Measurements from ENCODE around the gene HMGXB3. TPM values are rescaled to one million over a fixed set of nuclear protein-coding genes. Genes with fewer than 3 reads are reported as not detected.

HMGXB3 gene
- polyA plus RNA-seq, 3 donors = 31.4 to 34.0 (median 33.1) TPM

DNA sequence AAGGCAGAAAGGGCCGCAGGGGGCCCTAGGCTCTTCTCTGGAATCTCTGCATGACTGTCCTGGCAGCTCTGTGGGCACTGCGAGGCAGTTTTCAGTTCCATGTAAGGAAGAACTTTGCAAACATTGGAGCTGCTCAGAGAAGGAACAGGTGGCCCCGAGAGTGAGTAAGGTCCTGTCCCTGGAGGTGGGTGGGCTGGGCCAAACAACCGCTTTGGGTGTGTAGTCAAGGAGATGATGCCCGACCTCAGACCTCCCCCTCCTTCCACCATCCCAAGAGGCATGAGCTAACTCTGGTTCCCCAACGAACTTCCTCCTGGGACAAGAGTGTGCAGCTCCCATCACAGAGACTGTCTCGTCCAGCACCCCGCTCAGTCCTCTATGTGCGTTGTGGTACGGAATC is 65.3 kb downstream of the HMGXB3 start:
- no peak for DNase-seq (ENCODE audit: low read depth in 3 of 3, low spot score in 2 of 3)

DNA sequence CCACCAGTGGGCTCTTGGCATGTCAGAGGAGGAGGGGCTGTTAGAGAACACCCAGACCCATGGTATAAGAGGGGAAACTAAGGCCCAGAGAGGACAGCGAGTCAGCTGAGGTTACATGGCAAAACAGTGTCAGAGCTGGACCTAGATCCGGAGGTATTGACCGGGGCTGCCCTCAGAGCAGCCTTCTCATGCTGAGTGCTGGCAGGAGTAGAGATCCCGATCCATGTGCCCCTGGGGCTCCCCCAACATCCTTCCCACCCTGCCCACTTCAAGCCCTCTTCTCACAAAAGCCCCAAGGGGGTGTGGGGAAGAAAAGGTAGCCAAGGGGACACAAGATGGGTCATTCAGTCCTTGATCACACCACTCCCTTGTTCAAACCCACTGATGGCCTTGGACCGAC is 65.9 kb downstream of the HMGXB3 start:
- DNase-seq (ENCODE audit: low read depth in 3 of 3, low spot score in 2 of 3) = no peak

DNA sequence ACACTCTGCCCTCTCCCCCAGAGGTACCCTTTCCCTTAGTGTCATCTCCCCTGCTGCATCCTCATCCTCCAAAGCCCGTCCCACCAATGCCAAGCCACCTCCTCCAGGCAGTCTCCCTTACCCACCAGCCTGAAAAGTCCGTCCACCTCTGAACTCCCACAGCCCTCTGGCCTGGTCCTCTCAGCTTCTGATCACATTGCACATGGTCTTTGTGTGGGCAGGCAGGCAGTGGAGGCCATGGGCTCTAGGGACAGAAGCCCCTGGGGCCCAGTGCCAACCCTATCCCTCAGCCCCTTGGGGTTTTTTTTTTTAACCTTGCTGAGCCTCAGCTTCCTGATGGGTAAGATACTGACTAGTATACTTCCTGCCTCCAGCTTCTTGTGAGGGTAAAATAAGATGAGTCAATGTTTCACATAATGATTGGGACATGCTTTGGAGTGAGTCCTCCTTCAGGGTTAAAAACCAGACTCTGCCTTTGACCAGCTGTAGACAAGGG is 66.4 kb downstream of the HMGXB3 start:
- DNase-seq (ENCODE audit: low read depth in 3 of 3, low spot score in 2 of 3) = no peak

DNA sequence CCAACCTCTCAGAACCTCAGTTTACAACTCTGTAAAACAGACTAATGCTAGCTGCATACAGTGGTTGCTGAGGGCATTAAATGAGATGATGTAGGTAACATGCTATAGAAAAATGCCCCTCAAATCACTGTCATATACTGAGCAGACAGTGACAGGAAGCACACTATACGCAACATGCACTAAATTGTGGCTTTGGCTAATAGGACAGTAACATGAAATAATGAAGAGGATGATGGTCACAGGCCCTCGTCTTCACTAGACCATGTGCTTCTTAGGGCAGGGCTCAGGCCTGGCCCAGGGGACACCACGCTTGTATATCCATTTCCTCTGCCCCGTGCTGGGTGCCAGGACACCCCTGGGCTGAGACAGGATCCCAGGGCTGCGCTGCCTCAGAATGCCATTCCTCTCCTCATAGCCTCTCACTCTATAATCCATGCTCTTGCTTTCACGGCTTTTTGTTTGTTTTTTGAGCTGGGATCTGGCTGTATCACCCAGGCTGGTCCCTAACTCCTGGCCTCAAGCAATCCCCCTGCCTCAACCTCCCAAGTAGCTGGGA is 66.9 kb downstream of the HMGXB3 start:
- DNase-seq (ENCODE audit: low read depth in 3 of 3, low spot score in 2 of 3) = no peak

DNA sequence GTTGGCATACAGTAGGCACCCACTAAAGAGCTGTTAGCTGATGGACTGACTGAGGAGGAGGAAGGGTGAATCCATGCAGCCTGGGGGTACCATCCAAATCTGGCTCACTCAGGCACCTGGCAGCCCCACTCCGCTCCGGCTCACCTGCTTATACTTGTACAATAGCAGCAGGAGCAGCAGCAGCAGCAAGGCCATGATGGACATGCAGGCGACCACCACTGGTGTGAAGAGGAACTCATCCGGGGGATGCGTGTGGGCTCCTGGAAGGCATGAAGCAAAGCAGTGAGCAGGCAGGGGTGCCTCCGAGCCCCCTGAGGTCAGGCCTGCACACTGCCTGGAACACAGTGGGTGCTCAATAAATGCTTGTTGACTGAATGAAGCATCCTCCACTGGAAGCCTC is 67.5 kb downstream of the HMGXB3 start:
- no peak for DNase-seq (ENCODE audit: low read depth in 3 of 3, low spot score in 2 of 3)

DNA sequence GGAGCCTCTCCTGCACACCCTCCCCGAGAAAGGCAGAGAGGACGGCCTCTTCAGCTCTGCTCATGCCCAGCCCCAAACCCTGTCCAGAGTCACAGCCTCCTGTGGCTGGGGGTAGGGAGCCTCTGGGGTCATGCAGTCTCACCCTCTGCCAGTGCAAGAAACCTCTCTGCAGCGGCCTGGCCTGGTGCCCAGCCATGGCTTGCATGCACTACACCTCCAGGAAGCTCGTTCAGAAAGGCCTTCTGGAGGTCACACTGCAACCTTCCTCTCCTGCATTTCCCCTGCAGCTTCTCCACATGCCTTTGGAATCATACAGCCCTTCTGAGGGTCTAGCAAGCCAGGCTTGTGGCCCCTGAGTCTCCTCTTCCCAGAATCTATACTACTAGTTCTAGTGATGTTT is 67.9 kb downstream of the HMGXB3 start:
- DNase-seq (ENCODE audit: low read depth in 3 of 3, low spot score in 2 of 3) = no peak

DNA sequence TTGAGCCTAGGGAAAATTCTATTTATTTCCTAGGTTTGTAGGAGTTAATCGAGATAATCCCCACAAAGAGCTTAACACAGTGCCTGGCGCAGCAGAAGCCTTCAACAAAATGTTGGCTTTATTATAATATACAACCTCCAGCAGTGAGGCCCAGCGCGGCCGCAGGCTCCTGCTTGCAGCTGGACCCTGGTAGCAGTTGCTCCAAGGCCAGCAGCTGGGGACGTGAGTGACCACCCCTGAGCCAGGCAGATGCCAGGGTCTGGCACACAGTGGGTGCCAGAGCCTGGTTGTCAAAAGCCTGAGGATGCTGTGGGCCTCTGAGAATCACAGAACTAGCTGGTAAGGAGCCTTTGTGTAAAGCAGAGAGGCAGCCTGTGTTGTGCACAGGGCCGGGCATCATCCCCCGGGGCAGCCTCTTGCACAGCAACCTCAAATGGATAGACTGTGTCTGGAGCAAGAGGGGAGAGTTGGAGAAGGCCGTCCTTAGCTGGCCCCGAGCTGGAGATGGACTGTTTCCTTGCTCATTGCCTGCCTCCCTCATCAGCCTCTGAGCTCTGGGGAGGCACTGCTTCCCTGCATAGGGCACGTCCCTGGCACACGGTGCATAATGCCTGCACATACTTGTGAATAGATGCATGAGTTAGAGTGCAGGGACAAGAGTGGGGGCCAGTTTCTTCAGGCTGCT is 68.6 kb downstream of the HMGXB3 start:
- DNase-seq (ENCODE audit: low read depth in 3 of 3, low spot score in 2 of 3) = no peak

DNA sequence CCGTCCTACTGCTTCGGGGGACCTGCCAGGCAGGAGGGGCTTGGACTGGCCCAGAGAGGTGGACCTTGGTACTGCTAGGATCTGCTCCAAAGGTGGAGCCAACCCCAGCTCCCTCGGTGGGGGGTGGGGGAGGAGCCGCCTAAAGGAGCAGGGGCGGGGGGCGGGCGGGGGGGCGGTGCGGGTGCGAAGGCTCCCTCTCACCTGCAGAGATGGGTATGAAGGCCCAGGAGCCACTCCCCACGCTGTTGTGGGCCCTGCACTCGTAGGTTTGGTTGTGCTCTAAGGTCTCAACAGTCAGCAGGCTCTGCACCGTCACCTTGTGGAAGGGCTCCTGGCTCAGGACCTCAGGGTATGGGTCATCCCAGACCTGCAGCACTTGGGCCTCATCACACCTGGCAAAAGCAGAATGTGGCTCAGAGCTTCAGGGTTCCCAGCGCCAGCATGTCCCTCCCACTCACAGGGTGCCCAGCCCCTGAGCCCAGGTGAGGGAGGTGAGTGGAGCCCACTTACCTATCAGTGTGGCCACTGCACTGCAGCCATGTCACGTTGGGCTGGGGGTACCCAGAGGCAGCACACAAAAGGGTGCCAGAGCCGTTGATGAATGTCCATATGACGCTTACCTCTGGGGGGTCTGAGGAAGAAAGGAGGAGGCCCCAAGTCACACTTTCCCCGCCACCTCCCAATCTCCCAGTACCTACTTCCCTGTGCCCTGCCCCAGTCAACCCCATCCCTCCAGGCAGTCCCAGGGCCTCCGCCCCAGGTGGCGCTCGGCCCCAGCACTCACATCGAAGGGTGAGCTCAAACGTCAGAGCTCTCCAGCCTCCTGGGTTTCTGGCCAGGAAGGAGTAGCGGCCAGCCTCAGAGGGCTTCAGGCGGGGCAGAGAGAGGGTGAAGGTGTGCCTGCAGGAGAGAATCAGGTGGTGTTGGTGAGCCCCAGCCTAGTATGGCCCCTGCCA is 69.4 kb downstream of the HMGXB3 start:
- DNase-seq (ENCODE audit: low read depth in 3 of 3, low spot score in 2 of 3) = no peak

DNA sequence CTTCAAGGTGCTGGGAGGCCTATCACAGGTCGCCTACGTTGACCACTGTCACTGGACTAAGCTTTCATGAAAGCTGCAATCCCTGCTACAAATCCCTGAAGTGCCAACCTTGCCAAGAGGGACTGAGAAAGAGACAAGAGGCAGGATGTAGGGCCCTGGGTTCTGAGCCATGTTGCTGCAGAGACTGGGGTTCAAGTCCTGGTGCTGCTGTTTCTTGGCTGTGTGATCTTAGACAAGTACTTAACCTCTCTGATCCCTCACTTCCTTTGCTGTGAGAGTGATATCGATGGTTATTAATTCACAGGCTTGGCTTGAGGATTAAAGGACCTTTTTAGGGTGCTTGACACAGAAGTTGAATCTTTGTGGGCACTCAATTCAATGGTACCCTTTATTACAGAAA is 70.3 kb downstream of the HMGXB3 start:
- no peak for DNase-seq (ENCODE audit: low read depth in 3 of 3, low spot score in 2 of 3)

DNA sequence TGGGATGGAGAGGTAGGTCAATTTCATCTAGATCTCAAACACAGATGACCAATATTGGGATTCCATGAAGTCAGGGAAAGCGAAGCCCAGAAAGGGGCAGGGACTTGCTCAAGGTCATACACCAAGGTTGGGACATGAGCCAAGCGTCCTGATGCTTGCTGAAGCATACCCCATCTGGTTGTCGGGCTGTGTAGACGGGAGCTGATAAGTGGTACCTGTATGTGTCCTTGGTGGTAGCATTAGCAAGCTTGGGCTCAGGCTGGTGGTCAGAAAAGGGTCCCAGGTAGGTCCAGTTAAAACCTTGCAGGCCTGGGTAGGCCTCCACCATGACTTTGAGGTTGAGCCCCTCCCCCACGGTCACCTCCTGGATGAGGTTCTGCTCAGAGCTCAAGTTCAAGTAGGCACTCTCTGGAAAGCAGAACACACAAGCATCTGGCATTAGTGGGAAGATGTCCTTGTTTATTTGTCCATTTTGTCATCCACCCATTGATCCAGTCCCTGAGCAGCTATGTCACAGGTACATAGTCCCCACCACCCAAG is 72.6 kb downstream of the HMGXB3 start:
- no peak for DNase-seq (ENCODE audit: low read depth in 3 of 3, low spot score in 2 of 3)

DNA sequence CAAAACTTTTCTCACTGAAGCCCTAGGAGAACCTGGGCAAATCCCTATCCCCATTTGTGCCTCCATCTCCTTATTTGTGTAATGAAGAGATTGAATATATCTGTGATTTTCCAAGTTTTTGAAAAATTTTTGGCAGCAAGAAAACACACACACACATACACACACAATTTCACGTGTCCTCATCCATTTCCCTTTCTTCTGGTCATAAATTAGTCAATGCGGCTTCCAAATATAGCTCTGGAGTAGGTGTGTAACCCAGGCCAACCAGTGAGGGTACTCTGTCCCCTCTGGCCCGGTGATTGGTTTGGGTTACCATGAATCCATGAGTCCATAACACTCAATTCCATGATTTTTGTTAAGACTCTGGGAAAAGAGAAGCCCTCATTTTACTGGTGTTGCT is 73.1 kb downstream of the HMGXB3 start:
- DNase-seq (ENCODE audit: low read depth in 3 of 3, low spot score in 2 of 3) = no peak

DNA sequence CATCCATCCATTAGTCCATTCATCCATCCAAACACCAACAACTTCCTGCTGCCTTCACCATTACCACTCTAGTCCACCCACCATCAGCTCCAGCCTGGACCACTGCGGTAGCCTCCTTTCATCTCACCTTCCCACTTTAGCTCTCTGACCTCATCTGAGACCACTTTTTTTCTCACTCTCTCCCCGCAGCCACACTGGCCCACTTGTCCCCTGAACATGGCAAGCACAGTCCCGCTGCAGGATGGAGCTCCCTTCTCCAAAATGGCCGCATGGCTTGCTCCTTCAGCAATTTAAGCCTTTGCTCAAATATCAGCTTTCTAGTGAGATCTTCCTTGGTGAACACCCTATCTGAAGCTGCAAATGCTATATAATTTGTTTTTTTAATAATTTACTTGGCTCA is 74.7 kb downstream of the HMGXB3 start:
- DNase-seq (ENCODE audit: low read depth in 3 of 3, low spot score in 2 of 3) = no peak

DNA sequence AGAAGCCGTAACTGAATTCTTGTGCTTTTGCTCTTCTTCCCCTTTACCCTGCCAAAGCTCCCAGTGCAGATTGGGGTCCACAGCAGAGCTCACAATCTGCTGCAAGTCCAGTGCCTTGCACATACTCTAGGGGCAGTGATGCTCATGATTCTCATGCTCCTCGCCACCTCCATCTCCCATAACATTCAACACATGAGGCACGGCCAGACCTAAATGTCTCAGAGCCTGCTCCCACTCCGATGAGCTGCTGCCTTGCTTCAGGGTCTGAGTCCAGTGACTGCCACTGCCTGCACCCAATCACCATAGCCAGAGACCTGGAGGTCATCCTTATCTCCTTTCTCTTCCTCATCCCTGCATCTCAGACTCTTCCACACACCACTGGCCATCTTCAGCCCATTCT is 75.3 kb downstream of the HMGXB3 start:
- DNase-seq (ENCODE audit: low read depth in 3 of 3, low spot score in 2 of 3) = no peak

DNA sequence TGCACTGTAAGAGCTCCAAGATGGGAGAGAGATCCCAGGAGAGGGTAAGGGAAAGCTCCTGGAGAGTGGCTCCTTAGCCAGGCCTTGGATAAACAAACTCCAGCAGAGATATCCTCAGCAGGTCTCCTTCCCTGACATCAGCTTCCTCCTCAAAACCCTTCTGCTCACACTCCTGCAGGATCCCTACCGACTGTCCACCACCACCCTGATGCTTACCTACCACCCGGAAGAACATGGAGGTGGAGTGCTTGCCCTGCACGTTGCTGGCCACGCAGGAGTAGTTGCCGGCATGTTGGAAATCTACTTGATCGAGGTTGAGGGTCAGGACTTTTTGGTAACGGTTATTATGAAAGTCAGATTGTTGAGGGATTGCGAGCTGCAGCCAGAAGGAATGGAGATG is 76.5 kb downstream of the HMGXB3 start:
- no peak for DNase-seq (ENCODE audit: low read depth in 3 of 3, low spot score in 2 of 3)

DNA sequence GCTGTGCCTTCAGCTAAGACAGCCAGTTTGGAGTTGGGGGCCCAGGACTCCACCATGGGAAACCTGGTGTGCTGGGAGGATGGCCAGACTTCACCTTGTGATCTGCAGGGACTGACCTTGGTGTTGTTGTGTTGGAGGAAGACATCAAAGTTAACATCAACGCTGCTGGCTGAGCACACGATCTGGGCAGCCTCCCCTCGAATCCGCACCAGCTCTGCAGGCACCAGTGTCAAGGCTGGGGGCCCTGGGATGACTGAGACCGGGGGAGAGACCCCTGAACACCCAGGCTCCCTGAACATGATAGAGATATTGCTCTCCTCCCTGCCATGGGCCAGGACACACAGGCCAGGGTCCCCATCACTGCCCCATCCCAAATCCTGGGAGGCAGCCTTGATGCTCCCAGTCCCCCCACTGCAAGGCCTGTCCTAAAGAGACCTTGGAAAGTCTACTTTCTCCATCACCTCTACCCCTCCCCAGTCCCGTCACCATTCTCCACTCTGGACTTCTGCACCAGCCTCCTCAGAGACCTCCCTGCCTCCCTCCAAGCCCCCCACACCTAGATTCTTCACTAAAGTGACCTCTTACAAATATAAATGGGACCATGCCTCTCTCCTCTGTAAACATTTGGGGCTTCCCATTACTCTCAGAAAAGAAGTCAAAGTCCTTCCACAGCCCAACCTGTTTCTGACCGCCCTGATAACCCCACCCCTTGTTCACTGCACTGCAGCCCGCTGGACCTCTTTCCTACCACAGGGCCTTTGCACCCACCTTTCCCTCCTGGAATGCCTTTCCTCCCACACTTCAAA is 77.7 kb downstream of the HMGXB3 start:
- no peak for DNase-seq (ENCODE audit: low read depth in 3 of 3, low spot score in 2 of 3)

DNA sequence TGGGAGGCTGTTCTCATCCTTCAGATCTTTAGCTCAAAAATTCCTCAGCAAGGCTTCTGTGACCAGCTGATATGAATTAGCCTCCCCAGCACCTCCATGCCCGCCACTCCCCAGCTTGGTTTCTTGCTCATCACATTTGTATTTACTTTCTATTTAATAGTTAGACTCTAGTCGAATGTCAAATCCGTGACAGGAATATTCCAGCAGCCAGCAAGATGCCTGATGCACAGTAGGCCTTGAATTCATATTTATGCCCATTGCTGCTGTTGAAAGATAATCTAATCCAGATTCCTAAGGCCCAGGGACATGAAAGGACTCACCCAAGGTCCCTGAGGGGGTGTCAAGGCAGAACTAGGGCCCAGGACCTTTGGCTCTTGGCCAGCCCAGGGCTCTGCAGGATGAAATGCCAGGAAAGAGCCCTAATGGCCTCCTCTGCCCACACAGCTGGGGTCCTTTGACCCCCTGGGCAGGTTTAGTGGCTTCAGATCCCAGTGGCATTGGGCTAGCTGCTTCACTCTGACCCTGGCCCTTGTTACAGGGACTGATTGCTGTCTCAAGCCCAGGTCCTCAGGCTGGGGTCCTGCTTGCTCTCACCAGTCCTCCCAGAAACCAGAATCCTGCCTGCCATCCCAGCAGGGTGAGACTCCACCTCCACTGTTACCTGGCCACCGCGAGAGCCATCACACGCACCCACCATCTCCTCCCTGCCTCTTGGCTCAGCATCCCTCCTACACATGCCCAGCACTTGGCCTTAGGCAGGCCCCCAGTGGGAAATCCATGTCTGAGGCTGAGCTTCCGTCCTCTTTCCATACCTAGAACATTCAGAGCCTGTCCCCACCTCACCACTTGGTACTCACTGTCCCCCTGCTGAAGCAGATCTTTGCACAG is 78.5 kb downstream of the HMGXB3 start:
- DNase-seq (ENCODE audit: low read depth in 3 of 3, low spot score in 2 of 3) = no peak

DNA sequence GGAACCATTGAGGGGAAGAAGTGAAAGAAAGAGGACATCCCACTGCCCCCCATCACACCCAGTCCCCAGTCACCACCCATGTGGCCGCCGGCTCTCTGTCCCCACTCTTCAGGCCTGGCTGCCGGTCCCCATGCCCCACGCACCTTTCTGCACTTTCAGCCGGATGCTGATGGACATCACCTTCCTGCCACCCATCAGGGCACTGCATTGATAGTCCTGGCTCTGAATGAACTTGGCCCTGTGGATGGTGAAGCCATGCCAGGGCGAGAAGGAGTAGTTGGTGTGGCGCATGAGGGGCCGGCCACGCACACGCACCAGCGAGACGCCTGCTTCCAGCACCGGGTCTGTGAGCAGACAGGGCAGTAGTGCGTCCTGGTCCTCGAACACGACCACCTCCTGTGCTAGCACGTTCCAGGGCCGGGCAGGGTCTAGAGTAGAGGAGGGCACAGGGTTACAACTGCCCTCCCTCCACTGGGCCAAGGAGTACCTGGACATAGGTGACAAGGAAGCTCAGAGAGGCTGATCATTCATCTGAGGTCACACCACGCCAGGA is 79.4 kb downstream of the HMGXB3 start:
- no peak for DNase-seq (ENCODE audit: low read depth in 3 of 3, low spot score in 2 of 3)

DNA sequence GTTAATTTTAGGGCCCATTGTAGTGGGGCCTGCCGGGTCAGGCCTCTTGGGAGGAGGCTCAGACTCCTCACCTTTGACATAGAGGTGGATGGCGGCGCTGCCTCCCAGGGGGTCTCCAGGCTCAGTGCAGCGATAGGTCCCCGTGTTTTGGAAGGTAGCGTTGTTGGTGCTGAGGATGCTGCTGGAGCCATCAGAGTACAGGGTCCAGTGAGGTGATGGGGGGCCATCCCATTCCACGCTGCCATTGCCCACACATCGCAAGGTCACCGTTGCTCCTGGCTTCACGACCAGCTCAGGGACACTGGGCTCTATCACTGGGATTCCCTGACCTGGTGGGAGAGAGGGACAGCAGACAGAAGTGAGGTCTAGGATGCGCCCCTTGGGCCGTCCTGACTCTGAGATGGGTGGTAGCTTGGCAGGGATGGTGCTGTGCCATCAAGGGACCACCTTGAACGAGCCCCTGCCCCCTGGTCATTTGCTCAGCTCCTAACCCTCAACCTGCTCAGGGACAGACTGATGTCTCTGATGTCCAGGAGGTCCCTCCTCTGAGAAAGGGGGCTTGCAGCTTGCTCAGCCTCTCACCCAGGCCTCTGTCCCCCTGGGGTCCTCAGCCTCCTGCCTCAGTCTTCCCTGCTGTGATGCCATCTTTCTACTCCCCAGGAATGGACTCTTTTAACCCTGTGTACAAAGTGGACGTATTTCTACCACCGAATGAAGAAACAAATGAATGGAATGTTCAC is 80.3 kb downstream of the HMGXB3 start:
- DNase-seq (ENCODE audit: low read depth in 3 of 3, low spot score in 2 of 3) = no peak
